Measurements from ENCODE around the gene MRPL2. TPM values are rescaled to one million over a fixed set of nuclear protein-coding genes. Genes with fewer than 3 reads are reported as not detected.

The MRPL2 gene
- total RNA-seq, 2 donors from 2014 or later: 13.5 to 15.2 TPM

GRCh38 chr6:43093436-43094289 is 34.4 kb upstream of the MRPL2 start:
- WGBS, 2 donors: 74 to 81% methylated on average over 9 of the region's 9 CpGs
- DNase-seq: peak in 2 of 4 donors; percentile 16 to 34
- TF ChIP-seq POLR2A (IDR thresholded peaks at IDR 0.05): no peak
- no peak for TF ChIP-seq CTCF (IDR thresholded peaks at IDR 0.05)
- no peak overlapping the region for H3K27ac ChIP-seq
- H3K36me3 ChIP-seq (replicated peaks in 1 of 2; ENCODE audit: insufficient read depth in 1 of 2, low read depth in 2 of 2): no peaks in the 10 kb centered on the region
- H3K9me3 ChIP-seq: no peaks in the 10 kb centered on the region
- ATAC-seq: no peak
- no peaks in the 10 kb centered on the region for H3K27me3 ChIP-seq
- no peak overlapping the region for H3K4me3 ChIP-seq
- intact Hi-C loops (cut with DNase I): no loop called here
- peaks cover 38% of the 10 kb centered on the region for H3K4me1 ChIP-seq

GRCh38 chr6:43092635-43093034 is 33.4 kb upstream of the MRPL2 start:
- H3K27me3 ChIP-seq: no peaks in the 10 kb centered on the region
- ATAC-seq (no peak), DNase-seq (no peak)
- H3K36me3 ChIP-seq (replicated peaks in 1 of 2; ENCODE audit: insufficient read depth in 1 of 2, low read depth in 2 of 2): no peaks in the 10 kb centered on the region
- no peak overlapping the region for H3K4me3 ChIP-seq
- intact Hi-C loops (cut with DNase I): no loop called here
- H3K27ac ChIP-seq: no peak overlapping the region
- H3K4me1 ChIP-seq: peaks cover 38% of the 10 kb centered on the region
- H3K9me3 ChIP-seq: no peaks in the 10 kb centered on the region
- TF ChIP-seq CTCF (IDR thresholded peaks at IDR 0.05): no peak
- TF ChIP-seq POLR2A (IDR thresholded peaks at IDR 0.05): no peak

- DNase-seq: no peak
- Histone ChIP-seq H3K36me3 (replicated peaks in 1 of 2; ENCODE audit: insufficient read depth in 1 of 2, low read depth in 2 of 2) (no peaks in the 10 kb centered on the region), H3K9me3 (no peaks in the 10 kb centered on the region), H3K4me1 (peaks cover 32% of the 10 kb centered on the region), H3K27me3 (no peaks in the 10 kb centered on the region), H3K27ac (peak overlapping the region in 1 of 4 donors; percentile 77), H3K4me3 (no peak overlapping the region)
- ATAC-seq: no peak
- 87 to 88% methylated on average over 10 of the region's 10 CpGs for WGBS, 2 donors
- TF ChIP-seq POLR2A (IDR thresholded peaks at IDR 0.05): no peak
- no peak for TF ChIP-seq CTCF (IDR thresholded peaks at IDR 0.05)
- intact Hi-C loops (cut with DNase I): no loop called here
These were observed 32.3 kb upstream of the MRPL2 start for GRCh38 chr6:43091436-43091991.

- no peak for ATAC-seq
- peak overlapping the region in 3 of 4 donors; percentile 75 to 80 (median 77) for H3K27ac ChIP-seq
- TF ChIP-seq CTCF (IDR thresholded peaks at IDR 0.05): no peak
- TF ChIP-seq POLR2A (IDR thresholded peaks at IDR 0.05): no peak
These were observed 31.8 kb upstream of the MRPL2 start for GRCh38 chr6:43091020-43091419.

More at GRCh38 chr6:43091020-43091419, 31.8 kb upstream of the MRPL2 start:
- Histone ChIP-seq H3K27me3 (no peaks in the 10 kb centered on the region), H3K36me3 (replicated peaks in 1 of 2; ENCODE audit: insufficient read depth in 1 of 2, low read depth in 2 of 2) (no peaks in the 10 kb centered on the region), H3K4me1 (peaks cover 27% of the 10 kb centered on the region), H3K9me3 (no peaks in the 10 kb centered on the region), H3K4me3 (no peak overlapping the region)
- intact Hi-C loops (cut with DNase I): no loop called here
- WGBS, 2 donors: 70 to 80% methylated on average over 5 of the region's 5 CpGs
- DNase-seq: no peak

Data from body of pancreas (tissue), 4 donors.